ENCODE data around the gene ZNHIT2. TPM values are rescaled to one million over a fixed set of nuclear protein-coding genes. Genes with fewer than 3 reads are reported as not detected.
A peak's percentile ranks its signal among the peaks of the same experiment; 100 is the strongest.

ZNHIT2 gene
- total and polyA plus RNA-seq, 10 of the 15 experiments (the other 5 are each of a cell fraction or from before 2014, with no cell fraction given): 0.24 to 20.4 (median 15.5) TPM; not detected in 1

GRCh38 chr11:65129649-65130441 is 12.3 kb upstream of the ZNHIT2 start:
- Histone ChIP-seq H3K79me2 (ENCODE audit: control insufficient read depth, insufficient read depth, low read length) (peaks cover 38% of the 10 kb centered on the region), H3K27ac (ENCODE audit: control insufficient read depth, insufficient read depth) (no peak overlapping the region), H3K27me3 (replicated peaks in 1 of 2; ENCODE audit: control insufficient read depth in 2 of 2, insufficient read depth in 2 of 2, low read length in 1 of 2) (no peaks in the 10 kb centered on the region), H4K20me1 (ENCODE audit: control insufficient read depth, insufficient read depth) (0 out of 2 replicates have a peak, but pooled peaks cover 4% of the 10 kb centered on the region), H3K9me3 (replicated peaks; ENCODE audit: control insufficient read depth, insufficient read depth, low read length) (no peaks in the 10 kb centered on the region), H3K36me3 (ENCODE audit: control insufficient read depth in 2 of 2, insufficient read depth in 2 of 2, low read length in 1 of 2) (peaks cover 29 to 42% of the 10 kb centered on the region in 2 experiments), H3K9ac (ENCODE audit: control insufficient read depth, insufficient read depth, low read length) (no peak overlapping the region), H3K4me2 (ENCODE audit: control insufficient read depth, insufficient read depth) (no peak overlapping the region), H2AFZ (ENCODE audit: control insufficient read depth, low read depth, low read length) (no peak overlapping the region), H3K4me1 (ENCODE audit: control insufficient read depth, insufficient read depth, low read length) (peaks cover 18% of the 10 kb centered on the region), H3K4me3 (no peak overlapping the region)
- ChIA-PET POLR2A (interaction anchor here (1.2 to 1.4 kb wide), 2 partner anchors 8 to 9 kb away, joined by 3 to 6 read pairs; partner anchors contain the start of genes FAU and MRPL49), RAD21 (ENCODE audit: unreplicated experiment) (interaction anchor here (1.7 to 2.4 kb wide), 2 partner anchors 8 to 12 kb away, joined by 5 to 9 read pairs; partner anchors contain the start of genes FAU, MRPL49 and ZNHIT2), CTCF (interaction anchor here (2.2 to 6.7 kb wide), 2 partner anchors 9 to 12 kb away, joined by 12 to 40 read pairs; partner anchors contain the start of genes FAU, MRPL49 and ZNHIT2), SMC1A (ENCODE audit: uncharacterized antibody, unreplicated experiment) (no interaction called here)
- FAIRE-seq: no peak
- WGBS (ENCODE audit: insufficient coverage, insufficient replicate concordance, low lambda C conversion rate, missing lambda C conversion rate): 75% methylated on average over 13 of the region's 13 CpGs
- no peak for DNase-seq (ENCODE audit: low read depth, low spot score)
- no peak for ATAC-seq
- intact Hi-C loops (cut with micrococcal nuclease; ENCODE audit: unreplicated experiment) (loop anchor here (5.0 to 10.0 kb wide), 2 partner anchors 52 to 125 kb away; partner anchors contain the start of gene CAPN1), in situ Hi-C loops (cut with MboI) (no loop called here)
- no TSS peak for BruUV-seq (replicated peaks)
- TF ChIP-seq POLR2A (IDR thresholded peaks at IDR 0.05; ENCODE audit: low read depth, low read length) (peak; percentile 59), POLR2AphosphoS2 (IDR thresholded peaks at IDR 0.05; ENCODE audit: low read depth, low read length) (0 out of 2 replicates have a peak, but pooled peaks have one; percentile 29), BMI1 (IDR thresholded peaks at IDR 0.05; ENCODE audit: borderline replicate concordance) (no peak), EGR1 (IDR thresholded peaks at IDR 0.05; ENCODE audit: borderline replicate concordance in 1 of 2, low read depth in 2 of 2, low read length in 2 of 2) (no peak), ZBTB33 (IDR thresholded peaks at IDR 0.05) (no peak), POLR2AphosphoS5 (IDR thresholded peaks at IDR 0.05; ENCODE audit: low read length) (0 out of 2 replicates have a peak, but pooled peaks have one; percentile 35), NFXL1 (IDR thresholded peaks at IDR 0.05; ENCODE audit: borderline replicate concordance) (no peak), NFIC (IDR thresholded peaks at IDR 0.05; ENCODE audit: low read depth, low read length) (no peak), ZNF622 (IDR thresholded peaks at IDR 0.05) (no peak), SMARCA5 (IDR thresholded peaks at IDR 0.05) (no peak), TARDBP (IDR thresholded peaks at IDR 0.05; ENCODE audit: borderline replicate concordance) (no peak), NKRF (conservative IDR thresholded peaks at IDR 0.05) (no peak), MTA3 (IDR thresholded peaks at IDR 0.05; ENCODE audit: borderline replicate concordance, low read length) (no peak), NFYB (IDR thresholded peaks at IDR 0.05; ENCODE audit: insufficient read depth, low read depth, low read length) (no peak), ETV6 (conservative IDR thresholded peaks at IDR 0.05 in 1 of 2, IDR thresholded peaks at IDR 0.05 in 1 of 2; ENCODE audit: borderline replicate concordance in 1 of 2, low read depth in 1 of 2) (no peak), ZNF274 (IDR thresholded peaks at IDR 0.05; ENCODE audit: insufficient read depth, insufficient read length) (no peak), ATF2 (IDR thresholded peaks at IDR 0.05; ENCODE audit: low read length) (no peak), LARP7 (IDR thresholded peaks at IDR 0.05) (no peak), SMC3 (IDR thresholded peaks at IDR 0.05; ENCODE audit: borderline replicate concordance, low read length) (no peak), IKZF1 (conservative IDR thresholded peaks at IDR 0.05) (no peak)

All from GM12878 (cell line).